Ishikawa (cell line): ENCODE data around the gene CDKN2B-AS1.

Source experiments
- CEBPB ChIP-seq: IDR thresholded peaks from 2 replicates; pipeline ENCODE4 v1.6.1; 2012
- CREB1 ChIP-seq: IDR thresholded peaks from 2 replicates; pipeline ENCODE4 v1.6.1; 2012; ENCODE audit warnings: low read depth
- TAF1 ChIP-seq: IDR thresholded peaks from 2 replicates; pipeline ENCODE4 v1.6.1; 2012; ENCODE audit warnings: low read depth, mild to moderate bottlenecking
- TCF12 ChIP-seq: IDR thresholded peaks from 2 replicates; pipeline ENCODE4 v1.6.1; 2012; ENCODE audit warnings: low read depth

DNA sequence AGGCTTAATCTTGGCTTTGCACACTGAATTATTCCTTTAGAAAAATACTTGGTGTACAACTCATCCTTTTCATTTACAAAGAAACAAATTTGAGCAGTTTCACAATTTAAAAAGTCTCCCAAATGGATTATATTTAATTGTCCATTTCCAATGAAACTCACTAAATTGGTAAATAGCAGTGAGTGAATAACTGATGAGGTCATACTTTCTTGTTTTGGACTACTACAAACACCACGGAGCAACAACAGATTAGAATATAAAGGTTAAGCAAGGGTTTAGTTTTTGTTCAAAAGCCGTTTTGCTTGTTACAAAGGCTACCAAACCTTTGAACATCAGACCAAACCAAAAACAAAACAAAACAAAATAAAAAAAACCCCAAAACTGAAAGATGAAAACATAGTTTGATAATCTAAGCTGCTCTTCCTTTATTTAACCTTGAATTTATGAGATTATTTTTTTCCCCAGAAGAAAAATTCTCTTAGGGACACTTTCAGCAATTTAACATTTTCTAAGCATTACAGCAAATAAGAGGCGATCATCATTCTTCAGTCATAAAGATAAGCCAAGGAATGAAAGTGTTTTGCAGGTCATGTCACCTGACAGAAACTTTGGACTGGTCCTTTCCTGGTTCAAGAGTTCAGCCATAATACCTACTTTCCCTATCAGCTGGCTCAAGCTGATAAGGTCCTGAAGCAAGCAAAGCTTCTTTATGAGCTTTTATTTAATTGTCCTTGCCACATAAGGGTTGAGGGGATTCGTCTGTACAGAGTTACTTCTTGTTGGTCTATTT, 114.2 kb downstream of the CDKN2B-AS1 start:
- TF ChIP-seq TAF1 (no peak), CEBPB (no peak), CREB1 (no peak), TCF12 (no peak)
